ENCODE results near the gene HSPA1B. TPM values are rescaled to one million over a fixed set of nuclear protein-coding genes. Genes with fewer than 3 reads are reported as not detected.
"Not testable (repeated sequence)": the region's sequence is repeated elsewhere in the genome, so short reads cannot be mapped to it uniquely, and the experiment has no call there.

HSPA1B gene
- total RNA-seq, 2 donors from 2014 or later: 107 to 113 TPM

DNA sequence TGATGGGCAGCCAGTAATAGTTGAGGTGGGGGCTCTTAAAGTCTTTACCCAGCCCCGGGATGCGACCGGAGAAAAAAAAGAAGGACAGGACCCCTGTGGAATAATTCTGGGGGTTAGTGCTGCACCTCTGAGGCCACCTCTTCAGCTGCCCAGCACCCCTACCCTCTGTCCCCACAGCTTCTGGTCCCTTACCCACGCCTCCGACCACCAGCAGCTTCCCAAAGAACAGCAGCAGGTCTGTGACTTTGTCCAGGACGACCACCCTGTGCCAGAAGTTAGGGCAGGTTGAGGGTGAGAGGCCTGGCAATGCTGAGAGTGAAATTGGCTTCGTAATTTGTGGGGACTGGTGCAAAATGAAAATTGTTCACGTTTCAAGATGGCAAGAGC, 37.3 kb downstream of the HSPA1B start:
- peak overlapping the region; percentile 99 for H3K4me3 Mint-ChIP-seq
- H3K27ac Mint-ChIP-seq: no peak overlapping the region
- ATAC-seq: no peak
- H3K27me3 Mint-ChIP-seq: no peaks in the 10 kb centered on the region
- no peak for DNase-seq (ENCODE audit: low spot score)
- H3K9me3 Mint-ChIP-seq: no peaks in the 10 kb centered on the region
- peaks cover 21% of the 10 kb centered on the region in 2 donors for H3K4me1 Mint-ChIP-seq (ENCODE audit: low read depth in 2 of 2)
- H3K36me3 Mint-ChIP-seq: no peaks in the 10 kb centered on the region

DNA sequence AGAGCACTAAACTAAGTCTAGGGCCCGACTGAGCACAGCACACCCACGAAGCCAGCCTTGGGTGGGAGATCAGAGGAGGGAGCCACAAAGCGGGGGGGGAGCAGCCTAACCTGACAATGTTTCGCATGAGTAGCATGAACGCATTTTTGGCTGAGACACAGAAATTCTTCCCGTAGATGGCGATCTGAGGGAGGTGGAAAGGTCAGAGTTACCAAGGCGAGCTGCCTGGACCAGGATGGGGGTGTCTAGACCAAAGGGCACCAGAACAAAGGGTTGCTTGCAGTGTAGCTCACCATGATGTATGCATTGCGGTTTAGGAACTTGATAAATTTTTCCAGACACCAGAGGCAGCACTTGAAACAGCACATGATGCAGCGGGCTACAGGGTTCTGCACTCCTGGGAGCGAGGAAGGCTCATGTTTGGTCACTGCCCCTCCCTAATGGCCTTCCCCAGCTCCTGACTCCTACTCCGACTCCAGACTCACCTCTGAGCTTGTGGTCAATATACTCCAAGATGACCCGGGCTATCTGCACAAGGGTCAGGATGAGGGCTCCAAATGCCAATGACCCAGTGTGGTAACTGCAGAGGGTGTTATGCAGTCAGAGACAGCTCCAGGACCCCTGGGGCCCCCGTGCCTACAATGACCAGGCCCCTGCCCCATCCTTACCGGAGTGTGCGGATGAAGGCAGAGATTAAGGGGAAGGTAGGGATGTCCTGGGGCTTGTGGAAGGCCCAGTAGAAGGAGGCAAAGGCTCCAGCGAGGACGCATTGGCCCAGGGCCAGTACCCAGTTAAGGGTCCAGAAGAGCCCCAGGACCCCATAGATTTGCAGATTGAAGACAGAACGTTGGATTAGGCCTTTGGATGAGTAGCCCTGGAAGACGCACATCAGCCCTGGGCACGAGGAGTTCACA, 37.9 kb downstream of the HSPA1B start:
- H3K36me3 Mint-ChIP-seq: no peaks in the 10 kb centered on the region
- H3K4me3 Mint-ChIP-seq: no peak overlapping the region
- H3K27ac Mint-ChIP-seq: no peak overlapping the region
- H3K9me3 Mint-ChIP-seq: no peaks in the 10 kb centered on the region
- DNase-seq (ENCODE audit: low spot score) (no peak), ATAC-seq (no peak)
- peaks cover 21% of the 10 kb centered on the region in 2 donors for H3K4me1 Mint-ChIP-seq (ENCODE audit: low read depth in 2 of 2)
- no peaks in the 10 kb centered on the region for H3K27me3 Mint-ChIP-seq

- not testable (repeated sequence) for H3K4me1 Mint-ChIP-seq (ENCODE audit: low read depth in 2 of 2); H3K4me3 Mint-ChIP-seq; H3K27me3 Mint-ChIP-seq; H3K9me3 Mint-ChIP-seq; DNase-seq (ENCODE audit: low spot score); ATAC-seq; H3K27ac Mint-ChIP-seq; H3K36me3 Mint-ChIP-seq
These were observed 41.1 kb downstream of the HSPA1B start for GRCh38 chr6:31868658-31868971.

GRCh38 chr6:31869343-31869742, 41.8 kb downstream of the HSPA1B start:
- ATAC-seq: no peak
- Mint-ChIP-seq H3K9me3 (no peaks in the 10 kb centered on the region), H3K36me3 (no peaks in the 10 kb centered on the region), H3K4me1 (ENCODE audit: low read depth in 2 of 2) (peaks cover 0 to 2% of the 10 kb centered on the region in 2 donors), H3K4me3 (no peak overlapping the region), H3K27me3 (peaks cover 6 to 7% of the 10 kb centered on the region in 2 donors), H3K27ac (no peak overlapping the region)
- no peak for DNase-seq (ENCODE audit: low spot score)

DNA sequence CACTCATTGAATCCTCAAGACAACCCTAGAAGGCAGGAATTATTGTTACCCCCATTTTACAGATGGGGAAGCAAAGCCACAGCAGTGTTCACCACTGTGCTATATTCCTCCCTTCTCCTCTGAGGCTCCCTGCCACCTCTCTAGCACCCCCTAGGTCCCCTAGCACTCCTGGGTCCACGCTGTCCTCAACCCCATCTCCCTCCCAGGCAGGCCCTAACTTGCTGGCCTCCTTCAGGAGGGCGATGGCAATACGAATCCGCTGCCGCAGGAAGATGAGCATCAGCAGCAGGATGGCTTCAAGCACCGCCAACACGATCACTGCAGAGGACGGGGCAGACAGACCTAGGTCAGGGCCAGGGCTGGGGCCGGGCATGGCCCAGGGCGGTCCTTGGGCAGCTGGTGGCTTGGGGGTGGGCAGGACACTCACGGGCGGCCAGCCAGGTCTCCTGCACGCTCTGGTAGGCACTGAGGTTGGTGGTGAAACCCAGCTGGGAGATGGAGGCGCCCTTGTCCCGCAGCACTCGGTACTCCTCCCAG, 42.9 kb downstream of the HSPA1B start:
- Mint-ChIP-seq H3K4me3 (no peak overlapping the region), H3K36me3 (no peaks in the 10 kb centered on the region), H3K27me3 (peaks cover 6 to 7% of the 10 kb centered on the region in 2 donors), H3K27ac (no peak overlapping the region), H3K4me1 (ENCODE audit: low read depth in 2 of 2) (no peaks in the 10 kb centered on the region), H3K9me3 (no peaks in the 10 kb centered on the region)
- DNase-seq (ENCODE audit: low spot score): no peak
- peak; percentile 25 to 32 for ATAC-seq

DNA sequence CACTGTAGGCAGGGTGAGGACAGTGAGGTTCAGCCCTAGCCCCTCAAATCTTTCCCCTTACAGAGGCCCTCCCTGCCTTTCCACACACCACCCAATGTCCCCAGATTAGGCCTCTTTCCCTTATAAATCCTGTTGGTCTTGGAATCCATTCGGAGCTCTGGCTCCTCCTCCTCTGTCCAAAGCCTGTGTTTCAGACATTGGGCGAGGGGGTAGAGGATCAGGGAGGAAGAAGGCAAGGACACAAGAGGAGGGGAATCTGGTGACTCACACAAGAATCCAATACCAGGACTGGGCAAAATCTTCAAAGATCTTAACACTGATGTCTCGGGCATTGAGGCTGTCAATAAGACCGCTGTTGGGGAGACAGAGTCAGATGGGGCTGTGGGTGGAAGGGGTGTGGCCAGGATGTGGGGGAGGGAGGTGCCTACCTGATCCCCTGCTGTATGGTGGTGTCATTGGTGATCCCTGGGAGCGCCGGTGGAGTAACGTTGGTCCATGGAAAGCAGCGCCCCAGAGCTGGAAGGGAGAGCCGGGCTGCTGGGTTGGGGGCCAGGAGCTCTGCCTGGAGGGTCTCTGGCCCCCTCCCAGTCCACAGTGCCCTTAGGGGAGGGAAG, 43.6 kb downstream of the HSPA1B start:
- H3K36me3 Mint-ChIP-seq: no peaks in the 10 kb centered on the region
- ATAC-seq (no peak), DNase-seq (ENCODE audit: low spot score) (no peak)
- H3K4me1 Mint-ChIP-seq (ENCODE audit: low read depth in 2 of 2): no peaks in the 10 kb centered on the region
- no peak overlapping the region for H3K27ac Mint-ChIP-seq
- no peaks in the 10 kb centered on the region for H3K9me3 Mint-ChIP-seq
- peaks cover 6 to 7% of the 10 kb centered on the region in 2 donors for H3K27me3 Mint-ChIP-seq
- no peak overlapping the region for H3K4me3 Mint-ChIP-seq

- no peak overlapping the region for H3K4me3 Mint-ChIP-seq
- H3K9me3 Mint-ChIP-seq: no peaks in the 10 kb centered on the region
- no peaks in the 10 kb centered on the region for H3K36me3 Mint-ChIP-seq
- H3K27ac Mint-ChIP-seq: no peak overlapping the region
- DNase-seq (ENCODE audit: low spot score): no peak
- no peak for ATAC-seq
- peaks cover 6 to 7% of the 10 kb centered on the region in 2 donors for H3K27me3 Mint-ChIP-seq
- H3K4me1 Mint-ChIP-seq (ENCODE audit: low read depth in 2 of 2): no peaks in the 10 kb centered on the region
These were observed 46.6 kb downstream of the HSPA1B start for GRCh38 chr6:31874084-31874670.

DNA sequence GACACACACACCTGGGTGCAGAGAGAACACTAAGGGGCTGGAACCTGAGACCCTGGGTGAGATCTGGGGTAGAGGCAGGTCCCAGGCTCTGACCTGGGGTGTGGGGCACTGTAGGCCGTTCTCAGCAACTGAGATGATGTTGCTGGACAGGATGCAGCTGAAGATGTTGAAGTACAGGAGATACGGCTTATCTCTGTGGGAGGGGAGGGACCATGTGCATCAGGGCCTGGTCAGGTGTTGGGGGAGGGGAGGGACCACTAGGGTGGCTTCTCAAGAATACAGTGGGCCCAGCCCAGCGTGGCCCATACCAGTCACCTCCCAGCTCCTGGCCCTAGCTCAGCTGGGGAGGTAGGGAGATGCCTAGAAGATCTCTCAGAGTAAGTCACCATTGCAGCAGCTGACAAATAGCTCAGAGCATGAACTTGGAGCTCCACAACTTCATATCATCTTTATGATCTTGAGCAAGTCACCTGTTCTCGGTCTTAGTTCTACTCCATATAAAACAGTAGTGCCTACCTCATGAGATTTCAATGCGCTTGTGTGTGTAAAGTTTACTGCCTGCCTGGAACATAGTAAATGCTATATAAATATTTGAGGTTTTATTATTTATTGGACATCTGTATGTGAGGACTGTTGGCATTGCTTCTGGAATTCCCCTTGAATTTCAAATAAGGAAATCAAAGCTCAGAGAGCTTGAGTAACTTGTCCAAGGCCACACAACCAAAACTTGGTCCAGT, 47.5 kb downstream of the HSPA1B start:
- no peak overlapping the region for H3K27ac Mint-ChIP-seq
- peaks cover 6 to 7% of the 10 kb centered on the region in 2 donors for H3K27me3 Mint-ChIP-seq
- DNase-seq (ENCODE audit: low spot score): no peak
- H3K4me3 Mint-ChIP-seq: no peak overlapping the region
- ATAC-seq: no peak
- no peaks in the 10 kb centered on the region for H3K4me1 Mint-ChIP-seq (ENCODE audit: low read depth in 2 of 2)
- H3K36me3 Mint-ChIP-seq: no peaks in the 10 kb centered on the region
- no peaks in the 10 kb centered on the region for H3K9me3 Mint-ChIP-seq

GRCh38 chr6:31875877-31876276, 48.3 kb downstream of the HSPA1B start:
- Mint-ChIP-seq H3K27me3 (peaks cover 6 to 7% of the 10 kb centered on the region in 2 donors), H3K36me3 (no peaks in the 10 kb centered on the region), H3K4me1 (ENCODE audit: low read depth in 2 of 2) (no peaks in the 10 kb centered on the region), H3K9me3 (no peaks in the 10 kb centered on the region), H3K27ac (no peak overlapping the region), H3K4me3 (no peak overlapping the region)
- DNase-seq (ENCODE audit: low spot score) (no peak), ATAC-seq (no peak)

DNA sequence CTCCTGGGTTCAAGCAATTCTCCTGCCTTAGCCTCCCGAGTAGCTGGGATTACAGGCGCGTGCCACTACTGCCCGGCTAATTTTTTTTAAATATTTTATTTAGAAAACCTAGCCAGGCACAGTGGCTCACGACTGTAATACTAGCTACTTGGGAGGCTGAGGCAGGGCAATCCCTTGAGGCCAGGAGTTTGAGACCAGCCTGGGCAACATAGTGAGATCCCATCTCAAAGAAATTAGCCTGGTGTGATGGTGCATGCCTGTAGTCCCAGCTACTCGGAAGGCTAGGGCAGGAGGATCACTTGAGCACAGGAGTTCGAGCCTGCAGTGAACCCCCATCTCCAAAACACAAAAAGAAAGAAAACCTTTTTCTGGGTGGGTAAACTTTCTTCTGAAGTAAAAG, 48.8 kb downstream of the HSPA1B start:
- H3K9me3 Mint-ChIP-seq: no peaks in the 10 kb centered on the region
- no peak overlapping the region for H3K27ac Mint-ChIP-seq
- no peak overlapping the region for H3K4me3 Mint-ChIP-seq
- DNase-seq (ENCODE audit: low spot score) (no peak), ATAC-seq (no peak)
- H3K27me3 Mint-ChIP-seq: peaks cover 3 to 7% of the 10 kb centered on the region in 2 donors
- peaks cover 5% of the 10 kb centered on the region for H3K36me3 Mint-ChIP-seq
- H3K4me1 Mint-ChIP-seq (ENCODE audit: low read depth in 2 of 2): no peaks in the 10 kb centered on the region

DNA sequence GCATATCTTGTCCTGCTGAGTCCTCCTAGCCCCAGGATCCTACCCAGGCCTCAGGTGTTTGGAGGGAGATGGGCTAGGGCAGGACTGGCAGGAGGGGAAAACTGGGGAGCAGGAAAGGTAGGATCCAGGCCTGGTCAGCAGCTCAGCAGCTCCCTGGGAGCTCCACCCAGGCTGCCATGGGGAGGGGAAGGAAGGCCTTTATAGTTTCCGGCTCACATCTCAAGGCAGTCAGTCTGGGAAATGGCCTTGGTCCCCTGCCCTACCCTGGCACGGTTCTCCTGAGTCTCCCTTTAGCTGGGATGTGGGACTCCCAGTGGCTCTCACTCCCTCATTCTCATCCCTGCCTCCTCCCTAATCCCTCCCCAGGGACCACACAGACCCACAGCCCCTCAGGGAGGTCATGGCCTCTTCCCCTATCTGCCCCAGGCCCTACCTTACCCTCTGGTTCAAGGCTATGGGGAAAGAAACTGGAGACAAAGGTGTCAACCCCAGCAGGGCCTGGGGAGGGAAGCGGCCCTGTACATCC, 49.6 kb downstream of the HSPA1B start:
- ATAC-seq: peak in 1 of 2 donors; percentile 7
- Mint-ChIP-seq H3K9me3 (no peaks in the 10 kb centered on the region), H3K27ac (no peak overlapping the region), H3K4me1 (ENCODE audit: low read depth in 2 of 2) (no peaks in the 10 kb centered on the region), H3K4me3 (no peak overlapping the region), H3K36me3 (peaks cover 7% of the 10 kb centered on the region), H3K27me3 (peaks cover 0 to under 1% of the 10 kb centered on the region in 2 donors)
- no peak for DNase-seq (ENCODE audit: low spot score)

- H3K36me3 Mint-ChIP-seq: peaks cover 7% of the 10 kb centered on the region
- H3K27me3 Mint-ChIP-seq: no peaks in the 10 kb centered on the region
- H3K27ac Mint-ChIP-seq: no peak overlapping the region
- DNase-seq (ENCODE audit: low spot score) (no peak), ATAC-seq (no peak)
- no peaks in the 10 kb centered on the region for H3K4me1 Mint-ChIP-seq (ENCODE audit: low read depth in 2 of 2)
- no peaks in the 10 kb centered on the region for H3K9me3 Mint-ChIP-seq
- H3K4me3 Mint-ChIP-seq: no peak overlapping the region
These were observed 50.2 kb downstream of the HSPA1B start for GRCh38 chr6:31877651-31878161.

DNA sequence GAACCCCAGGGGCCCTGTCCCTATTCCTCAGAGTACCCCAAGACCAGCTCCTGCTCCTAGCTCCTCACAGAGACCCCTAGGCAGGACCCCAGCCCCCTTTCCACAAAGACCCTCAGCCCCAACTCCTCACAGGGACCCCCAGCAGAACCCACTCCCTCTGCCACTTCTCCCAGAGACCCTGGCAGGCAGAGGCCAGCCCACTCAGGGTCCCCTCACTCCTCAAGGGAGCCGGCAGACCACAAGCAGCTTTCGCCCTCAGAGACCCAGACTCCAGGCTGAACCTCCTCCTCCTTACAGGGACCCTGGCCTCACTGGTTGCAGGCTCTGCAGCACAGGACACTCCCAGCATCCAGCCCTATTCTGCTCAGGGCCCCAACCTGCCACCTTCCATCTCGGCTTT, 50.7 kb downstream of the HSPA1B start:
- no peak overlapping the region for H3K27ac Mint-ChIP-seq

More for the DNA sequence above, 50.7 kb downstream of the HSPA1B start:
- no peak for ATAC-seq
- Mint-ChIP-seq H3K36me3 (peaks cover 7% of the 10 kb centered on the region), H3K4me3 (no peak overlapping the region), H3K4me1 (ENCODE audit: low read depth in 2 of 2) (no peaks in the 10 kb centered on the region), H3K9me3 (no peaks in the 10 kb centered on the region), H3K27me3 (no peaks in the 10 kb centered on the region)
- no peak for DNase-seq (ENCODE audit: low spot score)

Data from natural killer cell treated with Interleukin-12 subunit alpha and Interleukin-12 subunit beta and Interleukin-15 and Interleukin-18, amount 100 ng/mL, for 72 hours (primary cell).